ENCODE data around the gene ERP29. TPM values are rescaled to one million over a fixed set of nuclear protein-coding genes. Genes with fewer than 3 reads are reported as not detected.

ERP29 gene
- polyA plus RNA-seq, 3 donors: 158 to 207 (median 170) TPM

GRCh38 chr12:112013601-112014402, 576 bp downstream of the ERP29 start:
- peaks cover 52% of the 10 kb centered on the region for H4K20me1 ChIP-seq (ENCODE audit: insufficient read depth, low read length)
- Mint-ChIP-seq H3K9me3 (peaks cover 0 to 2% (median 0%) of the 10 kb centered on the region in 7 donors), H3K27me3 (ENCODE audit: low read depth in 3 of 3) (peaks cover 0 to under 1% (median 0%) of the 10 kb centered on the region in 3 donors)

More at GRCh38 chr12:112013601-112014402, 576 bp downstream of the ERP29 start:
- peaks cover 49 to 60% of the 10 kb centered on the region in 2 donors for H3K4me1 ChIP-seq (ENCODE audit: control insufficient read depth in 1 of 2, insufficient read depth in 2 of 2, low read length in 2 of 2)
- H3K4me1 Mint-ChIP-seq: peaks cover 52% of the 10 kb centered on the region
- TF ChIP-seq CTCF (IDR thresholded peaks at IDR 0.05): peak; percentile 23
- H3K79me2 ChIP-seq (ENCODE audit: insufficient read depth, low read length): peaks cover 78% of the 10 kb centered on the region
- peak overlapping the region; percentile 86 to 96 (median 95) for H3K27ac Mint-ChIP-seq
- H3K4me3 Mint-ChIP-seq: peak overlapping the region; percentile 85 to 91
- peak; percentile 35 to 53 (median 49) for DNase-seq
- H3K9ac ChIP-seq (ENCODE audit: insufficient read depth, low read length, poor library complexity, severe bottlenecking): peak overlapping the region; percentile 82
- H3K36me3 ChIP-seq (replicated peaks in 1 of 2; ENCODE audit: control insufficient read depth in 1 of 2, insufficient read depth in 2 of 2, low read length in 2 of 2): peaks cover 14 to 27% of the 10 kb centered on the region in 2 donors
- H3K36me3 Mint-ChIP-seq: peaks cover 16 to 29% of the 10 kb centered on the region in 2 donors
- peak overlapping the region; percentile 89 for H3K4me2 ChIP-seq (replicated peaks; ENCODE audit: extremely low read depth, low read length, poor library complexity, severe bottlenecking)
- intact Hi-C loops (cut with micrococcal nuclease): loop anchor here (5.0 to 10.0 kb wide), 3 partner anchors 69 to 172 kb away; partner anchors contain the start of gene MAPKAPK5 (in 1 of the 2)
- peak overlapping the region; percentile 85 to 92 for H3K27ac ChIP-seq (ENCODE audit: low read depth in 1 of 2, low read length in 2 of 2)
- no peaks in the 10 kb centered on the region for H3K27me3 ChIP-seq (ENCODE audit: control insufficient read depth in 2 of 2, insufficient read depth in 2 of 2, low read length in 2 of 2)
- 0% methylated on average over 43 of the region's 54 CpGs for WGBS (ENCODE audit: insufficient coverage)
- no peaks in the 10 kb centered on the region for H3K9me3 ChIP-seq (replicated peaks in 1 of 2; ENCODE audit: control insufficient read depth in 1 of 2, insufficient read depth in 1 of 2, low read length in 2 of 2)
- H2AFZ ChIP-seq (ENCODE audit: insufficient read depth, low read depth, low read length, poor library complexity, severe bottlenecking): peak overlapping the region; percentile 92
- peak overlapping the region; percentile 91 to 99 (median 94) for H3K4me3 ChIP-seq (replicated peaks in 1 of 3; ENCODE audit: low read depth in 2 of 3, low read length in 3 of 3)

All from CD14-positive monocyte (primary cell).